Loucy (cell line): ENCODE results near the gene PLEKHA6.
"Not testable (repeated sequence)": the region's sequence is repeated elsewhere in the genome, so short reads cannot be mapped to it uniquely, and the experiment has no call there.

Experiments used
- CTCF ChIP-seq: fragments of 200-600 bp; sonication (generic); conservative IDR thresholded peaks from 2 replicates; pipeline ENCODE4 v1.5.1; 2014; ENCODE audit warnings: mild to moderate bottlenecking, antibody characterized with exemption, low read length
- EZH2phosphoT487 ChIP-seq: fragments of 200-600 bp; IDR thresholded peaks from 2 replicates; pipeline ENCODE4 v1.6.1; 2018; ENCODE audit warnings: antibody characterized with exemption, mild to moderate bottlenecking, moderate library complexity, borderline replicate concordance

DNA sequence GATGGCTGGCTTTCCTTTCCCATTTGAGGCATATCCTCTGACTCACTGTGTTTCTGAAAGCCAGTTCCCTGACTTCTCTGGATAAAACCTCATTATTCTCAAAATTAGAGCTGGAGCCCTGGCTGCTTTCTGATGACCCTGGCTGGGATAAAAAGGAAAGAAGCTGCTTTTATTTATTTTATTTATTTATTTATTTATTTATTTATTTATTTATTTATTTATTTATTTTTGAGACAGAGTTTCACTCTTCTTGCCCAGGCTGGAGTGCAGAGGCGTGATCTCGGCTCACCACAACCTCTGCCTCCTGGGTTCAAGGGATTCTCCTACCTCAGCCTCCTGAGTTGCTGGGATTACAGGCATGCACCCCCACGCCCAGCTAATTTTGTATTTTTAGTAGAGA lies 31.9 kb downstream of the PLEKHA6 start:
- not testable (repeated sequence) for TF ChIP-seq CTCF, EZH2phosphoT487
